ENCODE data around the gene TSC22D1.

TSC22D1 gene

GRCh38 chr13:44412346-44412935, 163.7 kb downstream of the TSC22D1 start:
- in situ Hi-C loops (cut with MboI; ENCODE audit: low sequenced_read_pairs): no loop called here

GRCh38 chr13:44411841-44412240, 164.3 kb downstream of the TSC22D1 start:
- in situ Hi-C loops (cut with MboI; ENCODE audit: low sequenced_read_pairs): no loop called here

GRCh38 chr13:44410328-44410859, 165.7 kb downstream of the TSC22D1 start:
- in situ Hi-C loops (cut with MboI; ENCODE audit: low sequenced_read_pairs): no loop called here

GRCh38 chr13:44409595-44409994, 166.5 kb downstream of the TSC22D1 start:
- in situ Hi-C loops (cut with MboI; ENCODE audit: low sequenced_read_pairs): no loop called here

GRCh38 chr13:44407891-44408290, 168.2 kb downstream of the TSC22D1 start:
- in situ Hi-C loops (cut with MboI; ENCODE audit: low sequenced_read_pairs): no loop called here

GRCh38 chr13:44407379-44407778, 168.8 kb downstream of the TSC22D1 start:
- in situ Hi-C loops (cut with MboI; ENCODE audit: low sequenced_read_pairs): no loop called here

GRCh38 chr13:44406617-44407016, 169.5 kb downstream of the TSC22D1 start:
- in situ Hi-C loops (cut with MboI; ENCODE audit: low sequenced_read_pairs): no loop called here

GRCh38 chr13:44404261-44405132, 171.6 kb downstream of the TSC22D1 start:
- in situ Hi-C loops (cut with MboI; ENCODE audit: low sequenced_read_pairs): no loop called here

GRCh38 chr13:44403461-44404056, 172.6 kb downstream of the TSC22D1 start:
- in situ Hi-C loops (cut with MboI; ENCODE audit: low sequenced_read_pairs): no loop called here

- in situ Hi-C loops (cut with MboI; ENCODE audit: low sequenced_read_pairs): no loop called here
These were observed 173.2 kb downstream of the TSC22D1 start for GRCh38 chr13:44402899-44403445.

- in situ Hi-C loops (cut with MboI; ENCODE audit: low sequenced_read_pairs): no loop called here
These were observed 174.6 kb downstream of the TSC22D1 start for GRCh38 chr13:44401577-44401976.

GRCh38 chr13:44400736-44401135, 175.4 kb downstream of the TSC22D1 start:
- in situ Hi-C loops (cut with MboI; ENCODE audit: low sequenced_read_pairs): no loop called here

- in situ Hi-C loops (cut with MboI; ENCODE audit: low sequenced_read_pairs): no loop called here
These were observed 177.1 kb downstream of the TSC22D1 start for GRCh38 chr13:44399074-44399473.

- in situ Hi-C loops (cut with MboI; ENCODE audit: low sequenced_read_pairs): no loop called here
These were observed 177.5 kb downstream of the TSC22D1 start for GRCh38 chr13:44398606-44399005.

GRCh38 chr13:44397766-44398223, 178.3 kb downstream of the TSC22D1 start:
- in situ Hi-C loops (cut with MboI; ENCODE audit: low sequenced_read_pairs): no loop called here

GRCh38 chr13:44396701-44397580, 179.2 kb downstream of the TSC22D1 start:
- in situ Hi-C loops (cut with MboI; ENCODE audit: low sequenced_read_pairs): no loop called here

- in situ Hi-C loops (cut with MboI; ENCODE audit: low sequenced_read_pairs): no loop called here
These were observed 180.0 kb downstream of the TSC22D1 start for GRCh38 chr13:44395976-44396694.

GRCh38 chr13:44394658-44395057, 181.5 kb downstream of the TSC22D1 start:
- in situ Hi-C loops (cut with MboI; ENCODE audit: low sequenced_read_pairs): no loop called here

- in situ Hi-C loops (cut with MboI; ENCODE audit: low sequenced_read_pairs): no loop called here
These were observed 182.7 kb downstream of the TSC22D1 start for GRCh38 chr13:44393391-44393790.

- in situ Hi-C loops (cut with MboI; ENCODE audit: low sequenced_read_pairs): no loop called here
These were observed 186.3 kb downstream of the TSC22D1 start for GRCh38 chr13:44389876-44390275.
